WTC11 (cell line): ENCODE results near the gene ABHD15. TPM values are rescaled to one million over a fixed set of nuclear protein-coding genes. Genes with fewer than 3 reads are reported as not detected.

Experiments
- CREM ChIP-seq: sonication (generic); formaldehyde crosslinking; IDR thresholded peaks from 2 replicates; pipeline ENCODE4 v1.8.1; 2022; ENCODE audit warnings: mild to moderate bottlenecking, missing genetic modification reagents, moderate library complexity
- ELF4 ChIP-seq: sonication (generic); formaldehyde crosslinking; IDR thresholded peaks from 2 replicates; pipeline ENCODE4 v1.8.1; 2022; ENCODE audit warnings: low read depth, mild to moderate bottlenecking, moderate library complexity, missing genetic modification reagents
- ETV6 ChIP-seq: sonication (generic); formaldehyde crosslinking; IDR thresholded peaks from 2 replicates; pipeline ENCODE4 v1.8.1; 2022; ENCODE audit warnings: mild to moderate bottlenecking, missing genetic modification reagents
- GABPB1 ChIP-seq: sonication (generic); formaldehyde crosslinking; IDR thresholded peaks from 2 replicates; pipeline ENCODE4 v1.8.1; 2023; ENCODE audit warnings: mild to moderate bottlenecking, missing genetic modification reagents
- GRHL2 ChIP-seq: fragments of 250-450 bp; sonication (Bioruptor Pico); IDR thresholded peaks from 2 replicates; pipeline ENCODE4 v1.8.0; 2022; ENCODE audit warnings: mild to moderate bottlenecking, moderate library complexity; ENCODE audit not compliant: insufficient replicate concordance, severe bottlenecking
- GTF2I ChIP-seq: fragments of 250-450 bp; sonication (Bioruptor Pico); conservative IDR thresholded peaks from 2 replicates; pipeline ENCODE4 v1.4.0; 2021; ENCODE audit warnings: mild to moderate bottlenecking
- KAT7 ChIP-seq: sonication (generic); formaldehyde crosslinking; IDR thresholded peaks from 2 replicates; pipeline ENCODE4 v1.8.1; 2023; ENCODE audit warnings: missing genetic modification reagents, mild to moderate bottlenecking, borderline replicate concordance
- MXD4 ChIP-seq: fragments of 250-450 bp; sonication (Bioruptor Pico); IDR thresholded peaks from 2 replicates; pipeline ENCODE4 v1.8.0; 2021; ENCODE audit warnings: mild to moderate bottlenecking, moderate library complexity, borderline replicate concordance
- NFE2L1 ChIP-seq: sonication (generic); formaldehyde crosslinking; IDR thresholded peaks from 2 replicates; pipeline ENCODE4 v1.8.1; 2023; ENCODE audit warnings: missing genetic modification reagents
- NFYB ChIP-seq: sonication (generic); formaldehyde crosslinking; conservative IDR thresholded peaks from 2 replicates; pipeline ENCODE4 v1.8.0; 2022; ENCODE audit warnings: low read depth, missing genetic modification reagents
- NR1H2 ChIP-seq: sonication (generic); formaldehyde crosslinking; IDR thresholded peaks from 2 replicates; pipeline ENCODE4 v1.9.0; 2021; ENCODE audit warnings: mild to moderate bottlenecking, moderate library complexity, missing genetic modification reagents
- PRRX2 ChIP-seq: fragments of 250-450 bp; sonication (Bioruptor Pico); IDR thresholded peaks from 2 replicates; pipeline ENCODE4 v1.8.0; 2021; ENCODE audit warnings: mild to moderate bottlenecking
- RELA ChIP-seq: sonication (generic); formaldehyde crosslinking; IDR thresholded peaks from 2 replicates; pipeline ENCODE4 v1.8.1; 2022; ENCODE audit warnings: missing genetic modification reagents, mild to moderate bottlenecking, borderline replicate concordance
- SMAD3 ChIP-seq: sonication (generic); formaldehyde crosslinking; IDR thresholded peaks from 2 replicates; pipeline ENCODE4 v1.8.0; 2022; ENCODE audit warnings: missing genetic modification reagents, mild to moderate bottlenecking, borderline replicate concordance
- TCF7 ChIP-seq: sonication (generic); formaldehyde crosslinking; IDR thresholded peaks from 2 replicates; pipeline ENCODE4 v1.8.0; 2022; ENCODE audit warnings: mild to moderate bottlenecking, low read depth, missing genetic modification reagents, moderate library complexity
- ZBTB21 ChIP-seq: sonication (generic); formaldehyde crosslinking; IDR thresholded peaks from 2 replicates; pipeline ENCODE4 v1.8.1; 2023; ENCODE audit warnings: mild to moderate bottlenecking, missing genetic modification reagents, borderline replicate concordance
- ZNF219 ChIP-seq: sonication (generic); formaldehyde crosslinking; IDR thresholded peaks from 2 replicates; pipeline ENCODE4 v1.8.0; 2023; ENCODE audit warnings: missing genetic modification reagents, mild to moderate bottlenecking, borderline replicate concordance
- ZNF232 ChIP-seq: sonication (generic); formaldehyde crosslinking; IDR thresholded peaks from 2 replicates; pipeline ENCODE4 v1.8.0; 2022; ENCODE audit warnings: mild to moderate bottlenecking, missing genetic modification reagents
- ZNF317 ChIP-seq: sonication (generic); formaldehyde crosslinking; IDR thresholded peaks from 2 replicates; pipeline ENCODE4 v1.8.1; 2023; ENCODE audit warnings: low read depth, mild to moderate bottlenecking, moderate library complexity, missing genetic modification reagents, borderline replicate concordance
- ZNF396 ChIP-seq: fragments of 250-450 bp; sonication (Bioruptor Pico); IDR thresholded peaks from 2 replicates; pipeline ENCODE4 v1.8.0; 2021; ENCODE audit warnings: mild to moderate bottlenecking, moderate library complexity, borderline replicate concordance
- total RNA-seq: library from RNA; stranded (reverse); gene quantifications from 3 replicates; pipeline ENCODE4 v1.2.3, GENCODE V29; 2021
- TF ChIP-seq, protein P1 (sequence below): fragments of 200-600 bp; IDR thresholded peaks from 2 replicates; pipeline ENCODE4 v1.8.0; 2022; ENCODE audit warnings: antibody characterized with exemption
- TF ChIP-seq, protein P2 (sequence below): sonication (generic); formaldehyde crosslinking; IDR thresholded peaks from 2 replicates; pipeline ENCODE4 v1.8.1; 2023; ENCODE audit warnings: mild to moderate bottlenecking, missing genetic modification reagents
- TF ChIP-seq, protein P3 (sequence below): sonication (generic); formaldehyde crosslinking; IDR thresholded peaks from 2 replicates; pipeline ENCODE4 v1.8.1; 2022; ENCODE audit warnings: mild to moderate bottlenecking, moderate library complexity, missing genetic modification reagents
- TF ChIP-seq, protein P4 (sequence below): fragments of 250-450 bp; sonication (Bioruptor Pico); IDR thresholded peaks from 2 replicates; pipeline ENCODE4 v1.8.0; 2021; ENCODE audit warnings: mild to moderate bottlenecking
- TF ChIP-seq, protein P5 (sequence below): sonication (generic); formaldehyde crosslinking; IDR thresholded peaks from 2 replicates; pipeline ENCODE4 v1.8.1; 2023; ENCODE audit warnings: mild to moderate bottlenecking, moderate library complexity, missing genetic modification reagents
- TF ChIP-seq, protein P6 (sequence below): fragments of 250-450 bp; sonication (Bioruptor Pico); conservative IDR thresholded peaks from 2 replicates; pipeline ENCODE4 v1.9.0; 2021; ENCODE audit warnings: mild to moderate bottlenecking
- TF ChIP-seq, protein P7 (sequence below): sonication (generic); formaldehyde crosslinking; IDR thresholded peaks from 2 replicates; pipeline ENCODE4 v1.8.0; 2022; ENCODE audit warnings: mild to moderate bottlenecking, missing genetic modification reagents
- TF ChIP-seq, protein P8 (sequence below): sonication (generic); formaldehyde crosslinking; IDR thresholded peaks from 2 replicates; pipeline ENCODE4 v1.8.1; 2023; ENCODE audit warnings: mild to moderate bottlenecking, missing genetic modification reagents, moderate library complexity
- TF ChIP-seq, protein P9 (sequence below): fragments of 250-450 bp; sonication (Bioruptor Pico); IDR thresholded peaks from 2 replicates; pipeline ENCODE4 v1.9.0; 2021; ENCODE audit warnings: moderate library complexity, mild to moderate bottlenecking, inconsistent platforms, borderline replicate concordance

ABHD15 gene
- total RNA-seq, 1 experiment from 2014 or later = 2.8 TPM

DNA sequence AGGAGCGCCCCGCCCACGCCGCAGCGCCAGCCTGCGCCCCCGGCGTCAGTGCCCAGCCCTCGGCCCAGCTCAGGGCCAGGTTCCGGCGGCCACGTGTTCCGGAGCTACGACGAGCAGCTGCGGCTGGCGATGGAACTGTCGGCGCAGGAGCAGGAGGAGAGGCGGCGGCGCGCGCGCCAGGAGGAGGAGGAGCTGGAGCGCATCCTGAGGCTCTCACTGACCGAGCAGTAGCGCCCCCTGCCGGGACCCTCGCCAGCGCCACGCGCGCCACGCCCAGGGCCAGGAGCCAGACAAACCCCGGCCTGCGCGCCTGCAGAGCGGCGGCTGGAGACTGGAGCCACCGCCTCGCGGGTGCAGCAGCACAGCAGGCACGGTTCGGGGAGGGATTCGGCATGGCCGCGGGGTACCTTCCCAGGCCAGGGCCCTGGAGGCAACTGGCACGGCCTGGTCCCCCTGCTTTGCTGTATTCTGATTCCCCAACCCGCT is 46.6 kb upstream of the ABHD15 start (continued):
- TF ChIP-seq, protein P1, sequence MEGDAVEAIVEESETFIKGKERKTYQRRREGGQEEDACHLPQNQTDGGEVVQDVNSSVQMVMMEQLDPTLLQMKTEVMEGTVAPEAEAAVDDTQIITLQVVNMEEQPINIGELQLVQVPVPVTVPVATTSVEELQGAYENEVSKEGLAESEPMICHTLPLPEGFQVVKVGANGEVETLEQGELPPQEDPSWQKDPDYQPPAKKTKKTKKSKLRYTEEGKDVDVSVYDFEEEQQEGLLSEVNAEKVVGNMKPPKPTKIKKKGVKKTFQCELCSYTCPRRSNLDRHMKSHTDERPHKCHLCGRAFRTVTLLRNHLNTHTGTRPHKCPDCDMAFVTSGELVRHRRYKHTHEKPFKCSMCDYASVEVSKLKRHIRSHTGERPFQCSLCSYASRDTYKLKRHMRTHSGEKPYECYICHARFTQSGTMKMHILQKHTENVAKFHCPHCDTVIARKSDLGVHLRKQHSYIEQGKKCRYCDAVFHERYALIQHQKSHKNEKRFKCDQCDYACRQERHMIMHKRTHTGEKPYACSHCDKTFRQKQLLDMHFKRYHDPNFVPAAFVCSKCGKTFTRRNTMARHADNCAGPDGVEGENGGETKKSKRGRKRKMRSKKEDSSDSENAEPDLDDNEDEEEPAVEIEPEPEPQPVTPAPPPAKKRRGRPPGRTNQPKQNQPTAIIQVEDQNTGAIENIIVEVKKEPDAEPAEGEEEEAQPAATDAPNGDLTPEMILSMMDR = peak; percentile 85
- no peak; the same call in 1 of the 2 replicates for TF ChIP-seq ELF4 (CRISPR knock-in tag)
- no peak for TF ChIP-seq ZNF396
- TF ChIP-seq ZNF317 (CRISPR knock-in tag) = peak; percentile 85
- TF ChIP-seq, protein P2, sequence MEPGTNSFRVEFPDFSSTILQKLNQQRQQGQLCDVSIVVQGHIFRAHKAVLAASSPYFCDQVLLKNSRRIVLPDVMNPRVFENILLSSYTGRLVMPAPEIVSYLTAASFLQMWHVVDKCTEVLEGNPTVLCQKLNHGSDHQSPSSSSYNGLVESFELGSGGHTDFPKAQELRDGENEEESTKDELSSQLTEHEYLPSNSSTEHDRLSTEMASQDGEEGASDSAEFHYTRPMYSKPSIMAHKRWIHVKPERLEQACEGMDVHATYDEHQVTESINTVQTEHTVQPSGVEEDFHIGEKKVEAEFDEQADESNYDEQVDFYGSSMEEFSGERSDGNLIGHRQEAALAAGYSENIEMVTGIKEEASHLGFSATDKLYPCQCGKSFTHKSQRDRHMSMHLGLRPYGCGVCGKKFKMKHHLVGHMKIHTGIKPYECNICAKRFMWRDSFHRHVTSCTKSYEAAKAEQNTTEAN (CRISPR knock-in tag) = peak; percentile 92
- no peak for TF ChIP-seq GRHL2 (CRISPR knock-in tag)
- TF ChIP-seq, protein P3, sequence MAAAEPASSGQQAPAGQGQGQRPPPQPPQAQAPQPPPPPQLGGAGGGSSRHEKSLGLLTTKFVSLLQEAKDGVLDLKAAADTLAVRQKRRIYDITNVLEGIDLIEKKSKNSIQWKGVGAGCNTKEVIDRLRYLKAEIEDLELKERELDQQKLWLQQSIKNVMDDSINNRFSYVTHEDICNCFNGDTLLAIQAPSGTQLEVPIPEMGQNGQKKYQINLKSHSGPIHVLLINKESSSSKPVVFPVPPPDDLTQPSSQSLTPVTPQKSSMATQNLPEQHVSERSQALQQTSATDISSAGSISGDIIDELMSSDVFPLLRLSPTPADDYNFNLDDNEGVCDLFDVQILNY (CRISPR knock-in tag) = peak; percentile 97
- TF ChIP-seq ETV6 (CRISPR knock-in tag) = peak; percentile 98
- no peak; the same call in none of the 2 replicates for TF ChIP-seq SMAD3 (CRISPR knock-in tag)
- TF ChIP-seq, protein P4, sequence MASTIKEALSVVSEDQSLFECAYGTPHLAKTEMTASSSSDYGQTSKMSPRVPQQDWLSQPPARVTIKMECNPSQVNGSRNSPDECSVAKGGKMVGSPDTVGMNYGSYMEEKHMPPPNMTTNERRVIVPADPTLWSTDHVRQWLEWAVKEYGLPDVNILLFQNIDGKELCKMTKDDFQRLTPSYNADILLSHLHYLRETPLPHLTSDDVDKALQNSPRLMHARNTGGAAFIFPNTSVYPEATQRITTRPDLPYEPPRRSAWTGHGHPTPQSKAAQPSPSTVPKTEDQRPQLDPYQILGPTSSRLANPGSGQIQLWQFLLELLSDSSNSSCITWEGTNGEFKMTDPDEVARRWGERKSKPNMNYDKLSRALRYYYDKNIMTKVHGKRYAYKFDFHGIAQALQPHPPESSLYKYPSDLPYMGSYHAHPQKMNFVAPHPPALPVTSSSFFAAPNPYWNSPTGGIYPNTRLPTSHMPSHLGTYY (CRISPR knock-in tag) = no peak
- TF ChIP-seq KAT7 (CRISPR knock-in tag) = peak; percentile 84; the same call in 1 of the 2 replicates
- TF ChIP-seq, protein P5, sequence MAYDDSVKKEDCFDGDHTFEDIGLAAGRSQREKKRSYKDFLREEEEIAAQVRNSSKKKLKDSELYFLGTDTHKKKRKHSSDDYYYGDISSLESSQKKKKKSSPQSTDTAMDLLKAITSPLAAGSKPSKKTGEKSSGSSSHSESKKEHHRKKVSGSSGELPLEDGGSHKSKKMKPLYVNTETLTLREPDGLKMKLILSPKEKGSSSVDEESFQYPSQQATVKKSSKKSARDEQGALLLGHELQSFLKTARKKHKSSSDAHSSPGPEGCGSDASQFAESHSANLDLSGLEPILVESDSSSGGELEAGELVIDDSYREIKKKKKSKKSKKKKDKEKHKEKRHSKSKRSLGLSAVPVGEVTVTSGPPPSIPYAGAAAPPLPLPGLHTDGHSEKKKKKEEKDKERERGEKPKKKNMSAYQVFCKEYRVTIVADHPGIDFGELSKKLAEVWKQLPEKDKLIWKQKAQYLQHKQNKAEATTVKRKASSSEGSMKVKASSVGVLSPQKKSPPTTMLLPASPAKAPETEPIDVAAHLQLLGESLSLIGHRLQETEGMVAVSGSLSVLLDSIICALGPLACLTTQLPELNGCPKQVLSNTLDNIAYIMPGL (CRISPR knock-in tag) = peak; percentile 98
- peak; percentile 85; the same call in 1 of the 2 replicates for TF ChIP-seq RELA
- TF ChIP-seq, protein P6, sequence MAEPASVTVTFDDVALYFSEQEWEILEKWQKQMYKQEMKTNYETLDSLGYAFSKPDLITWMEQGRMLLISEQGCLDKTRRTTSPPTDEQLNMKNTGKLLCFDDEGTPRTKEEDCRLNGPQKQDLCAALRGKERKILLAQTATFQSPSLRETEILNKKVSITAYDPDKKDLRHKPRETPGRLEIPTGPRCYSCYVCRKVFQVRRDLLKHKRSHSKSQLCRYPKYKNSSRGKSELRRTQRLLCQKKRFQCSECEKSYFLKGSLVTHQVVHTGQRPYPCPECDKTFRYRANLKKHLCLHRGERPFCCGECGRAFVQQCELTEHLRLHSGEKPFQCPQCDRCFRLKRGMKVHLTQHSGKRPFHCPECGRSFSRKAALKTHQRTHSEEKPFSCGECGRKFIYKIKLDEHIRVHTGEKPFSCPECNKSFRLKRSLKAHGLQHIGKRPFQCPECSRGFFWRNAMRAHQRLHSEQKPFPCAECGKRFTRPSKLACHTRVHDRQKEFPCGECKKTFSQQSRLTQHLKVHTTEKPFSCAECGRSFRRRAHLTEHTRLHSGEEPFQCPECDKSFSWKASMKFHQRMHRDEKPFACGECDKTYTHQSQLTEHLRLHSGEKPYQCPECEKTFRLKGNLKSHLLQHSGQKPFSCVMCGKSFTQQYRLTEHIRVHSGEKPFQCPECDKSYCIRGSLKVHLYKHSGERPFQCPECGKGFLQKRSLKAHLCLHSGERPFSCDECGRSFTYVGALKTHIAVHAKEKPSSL (CRISPR knock-in tag) = no peak
- no peak for TF ChIP-seq MXD4 (CRISPR knock-in tag)
- TF ChIP-seq CREM (CRISPR knock-in tag) = peak; percentile 64; the same call in 1 of the 2 replicates
- peak; percentile 91; the same call in 1 of the 2 replicates for TF ChIP-seq TCF7 (CRISPR knock-in tag)
- TF ChIP-seq NFYB (CRISPR knock-in tag) = peak; percentile 45; the same call in 1 of the 2 replicates
- TF ChIP-seq PRRX2 (CRISPR knock-in tag) = no peak
- TF ChIP-seq, protein P7, sequence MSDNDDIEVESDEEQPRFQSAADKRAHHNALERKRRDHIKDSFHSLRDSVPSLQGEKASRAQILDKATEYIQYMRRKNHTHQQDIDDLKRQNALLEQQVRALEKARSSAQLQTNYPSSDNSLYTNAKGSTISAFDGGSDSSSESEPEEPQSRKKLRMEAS (CRISPR knock-in tag) = peak; percentile 100
- TF ChIP-seq GABPB1 = 0 out of 2 replicates have a peak, but pooled peaks have one; percentile 21
- peak; percentile 95 for TF ChIP-seq ZBTB21 (CRISPR knock-in tag)
- peak; percentile 93 for TF ChIP-seq ZNF232 (CRISPR knock-in tag)
- no peak for TF ChIP-seq NR1H2
- no peak for TF ChIP-seq ZNF219 (CRISPR knock-in tag)
- TF ChIP-seq, protein P8, sequence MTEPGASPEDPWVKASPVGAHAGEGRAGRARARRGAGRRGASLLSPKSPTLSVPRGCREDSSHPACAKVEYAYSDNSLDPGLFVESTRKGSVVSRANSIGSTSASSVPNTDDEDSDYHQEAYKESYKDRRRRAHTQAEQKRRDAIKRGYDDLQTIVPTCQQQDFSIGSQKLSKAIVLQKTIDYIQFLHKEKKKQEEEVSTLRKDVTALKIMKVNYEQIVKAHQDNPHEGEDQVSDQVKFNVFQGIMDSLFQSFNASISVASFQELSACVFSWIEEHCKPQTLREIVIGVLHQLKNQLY (CRISPR knock-in tag) = peak; percentile 51; the same call in 1 of the 2 replicates
- TF ChIP-seq GTF2I (CRISPR knock-in tag) = no peak
- TF ChIP-seq NFE2L1 (CRISPR knock-in tag) = peak; percentile 96
- TF ChIP-seq, protein P9, sequence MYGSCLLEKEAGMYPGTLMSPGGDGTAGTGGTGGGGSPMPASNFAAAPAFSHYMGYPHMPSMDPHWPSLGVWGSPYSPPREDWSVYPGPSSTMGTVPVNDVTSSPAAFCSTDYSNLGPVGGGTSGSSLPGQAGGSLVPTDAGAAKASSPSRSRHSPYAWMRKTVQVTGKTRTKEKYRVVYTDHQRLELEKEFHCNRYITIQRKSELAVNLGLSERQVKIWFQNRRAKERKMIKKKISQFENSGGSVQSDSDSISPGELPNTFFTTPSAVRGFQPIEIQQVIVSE (CRISPR knock-in tag) = no peak
